ENCODE measurements around the gene C11orf52.

DNA sequence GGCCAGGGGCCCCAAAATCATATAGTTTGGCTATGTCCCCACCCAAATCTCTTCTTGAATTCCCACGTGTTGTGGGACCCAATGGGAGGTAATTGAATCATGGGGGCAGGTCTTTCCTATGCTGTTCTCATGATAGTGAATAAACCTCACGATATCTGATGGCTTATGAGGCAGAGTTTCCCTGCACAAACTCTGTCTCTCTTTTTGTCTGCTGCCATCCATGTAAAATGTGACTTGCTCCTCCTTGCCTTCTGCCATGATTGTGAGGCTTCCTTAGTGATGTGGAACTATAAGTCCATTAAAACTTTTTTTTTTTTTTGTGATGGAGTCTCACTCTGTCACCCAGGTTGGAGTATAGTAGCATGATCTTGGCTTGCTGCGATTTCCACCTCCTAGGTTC lies 32.9 kb downstream of the C11orf52 start:
- TF ChIP-seq POLR2A (IDR thresholded peaks at IDR 0.05; ENCODE audit: low read depth, low read length): no peak
- TF ChIP-seq, protein P1, sequence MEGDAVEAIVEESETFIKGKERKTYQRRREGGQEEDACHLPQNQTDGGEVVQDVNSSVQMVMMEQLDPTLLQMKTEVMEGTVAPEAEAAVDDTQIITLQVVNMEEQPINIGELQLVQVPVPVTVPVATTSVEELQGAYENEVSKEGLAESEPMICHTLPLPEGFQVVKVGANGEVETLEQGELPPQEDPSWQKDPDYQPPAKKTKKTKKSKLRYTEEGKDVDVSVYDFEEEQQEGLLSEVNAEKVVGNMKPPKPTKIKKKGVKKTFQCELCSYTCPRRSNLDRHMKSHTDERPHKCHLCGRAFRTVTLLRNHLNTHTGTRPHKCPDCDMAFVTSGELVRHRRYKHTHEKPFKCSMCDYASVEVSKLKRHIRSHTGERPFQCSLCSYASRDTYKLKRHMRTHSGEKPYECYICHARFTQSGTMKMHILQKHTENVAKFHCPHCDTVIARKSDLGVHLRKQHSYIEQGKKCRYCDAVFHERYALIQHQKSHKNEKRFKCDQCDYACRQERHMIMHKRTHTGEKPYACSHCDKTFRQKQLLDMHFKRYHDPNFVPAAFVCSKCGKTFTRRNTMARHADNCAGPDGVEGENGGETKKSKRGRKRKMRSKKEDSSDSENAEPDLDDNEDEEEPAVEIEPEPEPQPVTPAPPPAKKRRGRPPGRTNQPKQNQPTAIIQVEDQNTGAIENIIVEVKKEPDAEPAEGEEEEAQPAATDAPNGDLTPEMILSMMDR (conservative IDR thresholded peaks at IDR 0.05; ENCODE audit: low read depth, low read length): no peak
- TF ChIP-seq, protein P2, sequence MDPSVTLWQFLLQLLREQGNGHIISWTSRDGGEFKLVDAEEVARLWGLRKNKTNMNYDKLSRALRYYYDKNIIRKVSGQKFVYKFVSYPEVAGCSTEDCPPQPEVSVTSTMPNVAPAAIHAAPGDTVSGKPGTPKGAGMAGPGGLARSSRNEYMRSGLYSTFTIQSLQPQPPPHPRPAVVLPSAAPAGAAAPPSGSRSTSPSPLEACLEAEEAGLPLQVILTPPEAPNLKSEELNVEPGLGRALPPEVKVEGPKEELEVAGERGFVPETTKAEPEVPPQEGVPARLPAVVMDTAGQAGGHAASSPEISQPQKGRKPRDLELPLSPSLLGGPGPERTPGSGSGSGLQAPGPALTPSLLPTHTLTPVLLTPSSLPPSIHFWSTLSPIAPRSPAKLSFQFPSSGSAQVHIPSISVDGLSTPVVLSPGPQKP (IDR thresholded peaks at IDR 0.05; ENCODE audit: borderline replicate concordance, low read depth, low read length): no peak
- no peak for TF ChIP-seq SMC3 (IDR thresholded peaks at IDR 0.05; ENCODE audit: low read depth, low read length)
- TF ChIP-seq FOS (IDR thresholded peaks at IDR 0.05; ENCODE audit: low read depth, low read length): no peak
- TF ChIP-seq CHD1 (IDR thresholded peaks at IDR 0.05; ENCODE audit: low read depth, low read length): no peak
- no peak for TF ChIP-seq MAZ (IDR thresholded peaks at IDR 0.05; ENCODE audit: borderline replicate concordance, low read depth, low read length)
- no peak for TF ChIP-seq RFX5 (IDR thresholded peaks at IDR 0.05; ENCODE audit: low read depth, low read length)
- no peak for TF ChIP-seq RAD21 (IDR thresholded peaks at IDR 0.05; ENCODE audit: low read length)
- TF ChIP-seq RCOR1 (IDR thresholded peaks at IDR 0.05; ENCODE audit: insufficient replicate concordance, low read length): no peak
- TF ChIP-seq, protein P3, sequence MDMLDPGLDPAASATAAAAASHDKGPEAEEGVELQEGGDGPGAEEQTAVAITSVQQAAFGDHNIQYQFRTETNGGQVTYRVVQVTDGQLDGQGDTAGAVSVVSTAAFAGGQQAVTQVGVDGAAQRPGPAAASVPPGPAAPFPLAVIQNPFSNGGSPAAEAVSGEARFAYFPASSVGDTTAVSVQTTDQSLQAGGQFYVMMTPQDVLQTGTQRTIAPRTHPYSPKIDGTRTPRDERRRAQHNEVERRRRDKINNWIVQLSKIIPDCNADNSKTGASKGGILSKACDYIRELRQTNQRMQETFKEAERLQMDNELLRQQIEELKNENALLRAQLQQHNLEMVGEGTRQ (IDR thresholded peaks at IDR 0.05; ENCODE audit: low read depth, low read length): no peak
- no peak for TF ChIP-seq CEBPB (IDR thresholded peaks at IDR 0.05; ENCODE audit: low read depth, low read length)
- TF ChIP-seq BHLHE40 (IDR thresholded peaks at IDR 0.05; ENCODE audit: low read depth, low read length): no peak
